Left ventricle myocardium inferior (tissue), 1 donor: Measurements from ENCODE around the gene VPS16. TPM values are rescaled to one million over a fixed set of nuclear protein-coding genes. Genes with fewer than 3 reads are reported as not detected.
"Not testable (repeated sequence)": the region's sequence is repeated elsewhere in the genome, so short reads cannot be mapped to it uniquely, and the experiment has no call there.

Experiments used
- DNase-seq: peaks from one replicate; pipeline ENCODE4 v3.0.0-alpha.2; 2020
- H3K27ac ChIP-seq: fragments of 200-600 bp; replicated peaks from 2 replicates; pipeline ENCODE4 v1.8.0; 2021
- H3K27me3 ChIP-seq: fragments of 200-600 bp; 2 replicates; pipeline ENCODE4 v1.8.0; 2021; ENCODE audit warnings: low read depth
- H3K36me3 ChIP-seq: fragments of 200-600 bp; 2 replicates; pipeline ENCODE4 v1.8.0; 2021
- H3K4me1 ChIP-seq: fragments of 200-600 bp; 2 replicates; pipeline ENCODE4 v1.8.0; 2021
- H3K4me3 ChIP-seq: fragments of 200-600 bp; 2 replicates; pipeline ENCODE4 v1.8.0; 2021; ENCODE audit warnings: mild to moderate bottlenecking, moderate library complexity
- H3K9me3 ChIP-seq: fragments of 200-600 bp; replicated peaks from 2 replicates; pipeline ENCODE4 v1.8.0; 2021
- CTCF ChIP-seq: fragments of 200-600 bp; IDR thresholded peaks from 2 replicates; pipeline ENCODE4 v1.8.0; 2021; ENCODE audit warnings: antibody characterized with exemption, mild to moderate bottlenecking, borderline replicate concordance
- intact Hi-C: fragments of 100-400 bp; cut with micrococcal nuclease; formaldehyde crosslinking; loops from one replicate; pipeline ENCODE4 v1.11.0; 2022
- total RNA-seq: library from RNA; stranded (reverse); fragmentation: NEBNext Ultra II Directional; extraction: Animal tissue kit (Norgen Biotek cat#: 25700); gene quantifications from one replicate; pipeline ENCODE4 v1.2.1, GENCODE V29; 2021
- donor health status: DM: no; HTN: yes; CAD: no; lungs with severe emphysema.

VPS16 gene
- total RNA-seq, 1 donor from 2014 or later, result 15.7 TPM

DNA sequence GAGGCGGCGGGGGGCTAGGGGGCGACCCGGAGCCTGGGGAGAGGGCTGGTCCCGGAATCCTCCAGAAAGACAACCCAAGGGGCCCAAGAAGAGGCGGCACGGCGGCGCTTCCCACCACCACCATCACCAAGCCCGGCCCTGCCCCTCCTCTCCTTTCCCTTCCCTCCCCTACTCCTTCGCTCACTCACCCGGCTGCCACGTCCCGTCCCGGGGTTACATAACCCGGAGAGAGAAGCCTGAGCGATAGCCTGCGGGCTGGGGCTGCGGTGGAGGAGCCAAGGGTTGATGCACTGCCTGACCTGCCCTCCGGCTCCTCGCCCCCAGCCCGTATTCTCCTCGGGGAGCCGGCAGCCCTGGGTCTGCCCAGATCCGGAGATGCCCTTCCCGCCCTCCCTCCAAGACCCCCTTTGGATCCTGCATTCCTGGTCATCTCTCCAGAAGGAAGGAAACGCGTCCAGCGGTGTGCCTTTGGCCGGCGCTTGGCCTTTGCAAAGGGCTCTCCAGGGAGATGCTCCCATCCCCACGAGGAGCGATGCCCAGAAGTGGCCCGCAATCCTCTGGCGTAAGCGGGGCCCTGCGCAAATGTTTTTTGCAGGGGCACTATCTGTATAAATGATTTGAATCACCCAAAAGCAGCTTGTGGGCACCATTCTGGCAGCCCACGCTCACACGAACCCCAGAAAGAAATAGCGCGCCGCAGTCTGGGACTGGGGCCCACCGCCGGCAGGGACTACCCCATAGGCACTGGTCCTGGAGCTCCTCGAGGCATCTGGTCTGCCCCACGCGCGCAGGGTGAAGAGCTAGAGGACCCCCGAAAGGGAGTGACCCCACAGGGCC, 35.5 kb upstream of the VPS16 start:
- intact Hi-C loops, result no loop called here
- H3K36me3 ChIP-seq, result no peaks in the 10 kb centered on the region
- no peak for DNase-seq
- TF ChIP-seq CTCF, result no peak
- peaks cover 100% of the 10 kb centered on the region for H3K27me3 ChIP-seq
- peaks cover 19% of the 10 kb centered on the region for H3K4me1 ChIP-seq
- H3K27ac ChIP-seq, result no peak overlapping the region
- no peak overlapping the region for H3K4me3 ChIP-seq
- H3K9me3 ChIP-seq, result no peaks in the 10 kb centered on the region

DNA sequence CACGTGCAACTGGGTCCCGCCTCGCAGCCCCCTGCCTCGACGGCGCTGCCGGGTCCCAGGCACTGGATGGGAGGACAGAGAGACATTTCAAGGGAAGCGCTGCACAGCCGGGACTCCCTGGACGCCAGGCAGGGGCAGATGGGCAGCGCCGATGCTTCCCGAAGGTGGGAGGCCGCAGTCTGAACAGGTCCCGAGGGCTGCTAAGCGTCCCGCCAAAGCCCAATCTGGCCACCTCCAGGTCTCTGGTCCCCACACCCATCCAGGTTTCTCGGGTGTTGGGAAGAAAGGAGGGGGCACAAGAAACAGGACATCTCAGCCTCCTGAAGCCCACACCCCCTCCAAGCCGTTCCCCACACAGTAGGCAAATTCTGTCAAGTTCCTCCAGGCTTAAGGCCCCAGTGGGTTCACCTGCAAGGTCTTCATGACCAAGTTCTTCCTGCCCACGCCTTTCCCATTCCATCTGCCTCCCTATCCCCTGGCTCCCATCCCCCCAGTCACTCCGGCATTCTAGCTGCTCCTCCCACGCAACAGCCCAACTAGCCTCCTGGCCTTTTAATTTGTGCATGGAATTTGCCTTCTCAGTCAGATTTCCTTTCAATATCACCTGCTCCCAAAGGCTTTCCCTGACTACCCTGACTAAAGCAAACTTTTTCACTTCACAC, 34.7 kb upstream of the VPS16 start:
- intact Hi-C loops, result no loop called here
- peaks cover 11% of the 10 kb centered on the region for H3K4me1 ChIP-seq
- H3K27me3 ChIP-seq, result peaks cover 100% of the 10 kb centered on the region
- no peaks in the 10 kb centered on the region for H3K9me3 ChIP-seq
- no peaks in the 10 kb centered on the region for H3K36me3 ChIP-seq
- no peak overlapping the region for H3K4me3 ChIP-seq
- no peak overlapping the region for H3K27ac ChIP-seq
- TF ChIP-seq CTCF, result no peak
- no peak for DNase-seq

DNA sequence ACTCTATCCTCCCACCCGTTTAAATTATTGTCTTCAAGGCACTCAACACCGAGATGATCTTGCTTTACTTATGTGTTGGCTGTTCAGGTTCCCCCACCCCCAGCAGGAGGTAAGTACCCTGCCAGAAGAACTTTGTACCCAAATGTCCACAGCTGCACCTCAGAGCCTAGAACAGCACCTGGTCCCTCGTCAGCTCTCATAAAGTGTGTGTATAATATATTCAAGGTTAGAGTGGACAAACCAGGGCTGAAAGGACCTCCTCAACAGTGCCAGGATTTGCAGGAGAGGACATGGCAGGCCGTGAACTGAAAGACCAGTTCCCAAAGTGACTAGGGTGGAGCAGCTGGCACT, 34.2 kb upstream of the VPS16 start:
- Histone ChIP-seq H3K9me3 (peaks cover 2% of the 10 kb centered on the region), H3K36me3 (no peaks in the 10 kb centered on the region), H3K4me1 (peaks cover 7% of the 10 kb centered on the region), H3K27me3 (peaks cover 100% of the 10 kb centered on the region), H3K27ac (no peak overlapping the region), H3K4me3 (no peak overlapping the region)
- DNase-seq, result no peak
- TF ChIP-seq CTCF, result no peak
- intact Hi-C loops, result no loop called here

GRCh38 chr20:2807019-2807418, 33.5 kb upstream of the VPS16 start:
- H3K4me1 ChIP-seq, result peaks cover 7% of the 10 kb centered on the region
- peaks cover 100% of the 10 kb centered on the region for H3K27me3 ChIP-seq
- H3K4me3 ChIP-seq, result no peak overlapping the region
- no peak for DNase-seq
- TF ChIP-seq CTCF, result no peak
- no peak overlapping the region for H3K27ac ChIP-seq
- H3K9me3 ChIP-seq, result peaks cover 9% of the 10 kb centered on the region
- intact Hi-C loops, result no loop called here
- no peaks in the 10 kb centered on the region for H3K36me3 ChIP-seq

- intact Hi-C loops, H3K4me1 ChIP-seq, H3K36me3 ChIP-seq, H3K27ac ChIP-seq, DNase-seq, H3K4me3 ChIP-seq: not testable (repeated sequence)
- Histone ChIP-seq H3K9me3 (peaks cover 18% of the 10 kb centered on the region), H3K27me3 (peaks cover 100% of the 10 kb centered on the region)
These were observed 32.6 kb upstream of the VPS16 start for GRCh38 chr20:2807929-2808328.

DNA sequence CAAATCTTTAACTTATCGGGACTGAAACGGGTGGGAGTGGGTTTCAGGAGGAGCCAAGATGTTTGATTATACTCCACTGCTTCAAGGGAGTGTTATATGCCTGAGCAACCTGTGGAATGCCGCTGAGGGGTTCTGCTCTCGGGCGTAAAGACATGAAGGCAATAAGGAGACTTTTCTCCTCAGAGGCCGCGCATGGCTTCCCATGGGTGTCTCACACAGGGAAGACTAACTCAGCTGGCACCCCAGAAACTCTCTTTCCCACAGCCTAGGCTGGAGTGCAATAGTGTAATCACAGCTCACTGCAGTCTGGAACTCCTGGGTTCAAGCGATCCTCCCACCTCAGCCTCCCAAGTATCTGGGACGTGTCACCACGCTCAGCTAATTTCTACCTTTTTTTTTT, 30.9 kb upstream of the VPS16 start:
- peaks cover 18% of the 10 kb centered on the region for H3K9me3 ChIP-seq
- no peaks in the 10 kb centered on the region for H3K36me3 ChIP-seq
- peaks cover 6% of the 10 kb centered on the region for H3K4me1 ChIP-seq
- TF ChIP-seq CTCF, result no peak
- no peak for DNase-seq
- intact Hi-C loops, result no loop called here
- no peak overlapping the region for H3K4me3 ChIP-seq
- H3K27me3 ChIP-seq, result peaks cover 96% of the 10 kb centered on the region
- no peak overlapping the region for H3K27ac ChIP-seq
